ENCODE results near the gene ACSS2. TPM values are rescaled to one million over a fixed set of nuclear protein-coding genes. Genes with fewer than 3 reads are reported as not detected.

The ACSS2 gene
- total RNA-seq, 1 donor from 2014 or later = 53.2 TPM

DNA sequence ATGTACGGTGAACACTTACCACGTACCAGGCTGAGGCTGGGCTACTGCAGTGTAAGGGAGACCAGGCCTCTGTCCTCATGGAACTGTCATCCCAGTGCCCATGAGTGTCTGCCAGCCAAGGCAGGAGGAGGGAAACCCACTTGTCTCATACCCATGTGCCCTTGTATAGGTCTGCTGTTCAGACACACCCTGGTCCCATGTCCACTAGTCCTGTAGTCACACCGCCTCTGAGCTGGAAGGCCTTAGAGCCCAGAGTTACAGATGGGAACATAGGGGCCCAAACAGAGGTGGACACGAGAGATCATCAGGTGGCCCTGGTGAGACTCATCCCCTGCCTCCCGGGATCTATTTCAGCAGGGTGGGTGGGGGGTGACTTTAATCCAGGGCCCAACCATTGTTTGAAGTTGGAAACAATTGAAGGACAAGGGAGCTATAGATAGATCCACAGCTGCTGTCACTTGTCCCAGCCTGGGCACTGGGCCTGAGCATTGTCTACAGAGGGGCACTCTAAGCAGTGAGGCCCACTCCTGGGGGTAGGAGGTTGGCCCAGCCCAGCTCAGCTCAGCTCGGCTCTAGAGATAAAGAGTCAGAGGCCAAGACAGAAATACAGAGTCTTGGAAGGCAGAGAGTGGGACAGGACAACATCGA is 93.9 kb downstream of the ACSS2 start:
- H3K36me3 Mint-ChIP-seq (ENCODE audit: low read depth, unreplicated experiment) = no peaks in the 10 kb centered on the region
- peaks cover 8% of the 10 kb centered on the region for H3K27me3 Mint-ChIP-seq (ENCODE audit: unreplicated experiment)
- H3K27ac Mint-ChIP-seq (ENCODE audit: unreplicated experiment) = no peak overlapping the region
- DNase-seq (ENCODE audit: low spot score) = no peak
- H3K4me1 Mint-ChIP-seq (ENCODE audit: unreplicated experiment) = peaks cover 4% of the 10 kb centered on the region
- TF ChIP-seq, protein P1, sequence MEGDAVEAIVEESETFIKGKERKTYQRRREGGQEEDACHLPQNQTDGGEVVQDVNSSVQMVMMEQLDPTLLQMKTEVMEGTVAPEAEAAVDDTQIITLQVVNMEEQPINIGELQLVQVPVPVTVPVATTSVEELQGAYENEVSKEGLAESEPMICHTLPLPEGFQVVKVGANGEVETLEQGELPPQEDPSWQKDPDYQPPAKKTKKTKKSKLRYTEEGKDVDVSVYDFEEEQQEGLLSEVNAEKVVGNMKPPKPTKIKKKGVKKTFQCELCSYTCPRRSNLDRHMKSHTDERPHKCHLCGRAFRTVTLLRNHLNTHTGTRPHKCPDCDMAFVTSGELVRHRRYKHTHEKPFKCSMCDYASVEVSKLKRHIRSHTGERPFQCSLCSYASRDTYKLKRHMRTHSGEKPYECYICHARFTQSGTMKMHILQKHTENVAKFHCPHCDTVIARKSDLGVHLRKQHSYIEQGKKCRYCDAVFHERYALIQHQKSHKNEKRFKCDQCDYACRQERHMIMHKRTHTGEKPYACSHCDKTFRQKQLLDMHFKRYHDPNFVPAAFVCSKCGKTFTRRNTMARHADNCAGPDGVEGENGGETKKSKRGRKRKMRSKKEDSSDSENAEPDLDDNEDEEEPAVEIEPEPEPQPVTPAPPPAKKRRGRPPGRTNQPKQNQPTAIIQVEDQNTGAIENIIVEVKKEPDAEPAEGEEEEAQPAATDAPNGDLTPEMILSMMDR (IDR thresholded peaks at IDR 0.05; ENCODE audit: unreplicated experiment) = no peak
- H3K4me3 Mint-ChIP-seq (ENCODE audit: unreplicated experiment) = no peak overlapping the region
- no peaks in the 10 kb centered on the region for H3K9me3 Mint-ChIP-seq (ENCODE audit: unreplicated experiment)

DNA sequence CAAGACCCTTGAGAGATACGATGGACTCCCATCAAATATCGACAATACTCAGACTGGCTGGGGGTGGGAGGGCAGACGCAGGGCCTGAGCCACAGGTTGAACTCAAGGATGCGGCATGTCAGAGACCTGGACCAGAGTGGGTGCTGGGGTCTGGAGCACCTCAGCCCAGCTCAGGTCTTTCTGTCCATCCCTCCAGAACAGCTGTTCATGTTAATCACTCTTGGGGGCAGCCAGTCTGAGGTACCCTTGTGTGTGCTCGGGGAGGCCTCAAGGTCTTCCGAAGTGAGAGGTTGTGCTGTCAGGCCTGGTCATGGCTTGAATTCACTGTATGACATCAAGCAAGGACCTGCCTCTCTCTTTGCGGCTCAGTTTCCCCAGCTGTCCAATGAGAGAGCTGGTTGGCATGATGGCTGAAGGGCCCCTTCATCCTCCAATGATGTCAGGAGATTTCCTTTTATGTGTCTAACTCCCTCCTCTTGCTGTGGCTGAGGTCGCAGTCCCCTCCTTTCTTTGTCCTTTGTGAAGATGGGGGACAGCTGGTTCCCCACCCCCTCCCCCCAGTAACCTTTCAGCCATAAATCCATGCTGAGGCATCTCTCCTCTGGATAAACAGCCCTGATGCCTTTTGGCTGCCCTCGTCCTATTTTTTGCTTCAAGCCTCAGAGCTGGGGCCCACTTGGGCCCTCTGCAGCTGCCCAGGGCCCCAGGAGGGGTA is 94.6 kb downstream of the ACSS2 start:
- Mint-ChIP-seq H3K27me3 (ENCODE audit: unreplicated experiment) (peaks cover 6% of the 10 kb centered on the region), H3K4me3 (ENCODE audit: unreplicated experiment) (no peak overlapping the region), H3K9me3 (ENCODE audit: unreplicated experiment) (no peaks in the 10 kb centered on the region), H3K4me1 (ENCODE audit: unreplicated experiment) (peaks cover 4% of the 10 kb centered on the region), H3K27ac (ENCODE audit: unreplicated experiment) (no peak overlapping the region), H3K36me3 (ENCODE audit: low read depth, unreplicated experiment) (no peaks in the 10 kb centered on the region)
- TF ChIP-seq, protein P1 (IDR thresholded peaks at IDR 0.05; ENCODE audit: unreplicated experiment) = no peak
- DNase-seq (ENCODE audit: low spot score) = no peak

- Mint-ChIP-seq H3K4me3 (ENCODE audit: unreplicated experiment) (no peak overlapping the region), H3K27ac (ENCODE audit: unreplicated experiment) (no peak overlapping the region), H3K27me3 (ENCODE audit: unreplicated experiment) (peaks cover 6% of the 10 kb centered on the region), H3K36me3 (ENCODE audit: low read depth, unreplicated experiment) (no peaks in the 10 kb centered on the region), H3K9me3 (ENCODE audit: unreplicated experiment) (no peaks in the 10 kb centered on the region), H3K4me1 (ENCODE audit: unreplicated experiment) (peaks cover 4% of the 10 kb centered on the region)
- TF ChIP-seq, protein P1 (IDR thresholded peaks at IDR 0.05; ENCODE audit: unreplicated experiment) = no peak
- DNase-seq (ENCODE audit: low spot score) = no peak
Measured at GRCh38 chr20:34971561-34972235, 95.3 kb downstream of the ACSS2 start.

GRCh38 chr20:34974246-34974645 is 97.8 kb downstream of the ACSS2 start:
- DNase-seq (ENCODE audit: low spot score) = no peak
- no peaks in the 10 kb centered on the region for H3K36me3 Mint-ChIP-seq (ENCODE audit: low read depth, unreplicated experiment)

More at GRCh38 chr20:34974246-34974645, 97.8 kb downstream of the ACSS2 start:
- Mint-ChIP-seq H3K4me3 (ENCODE audit: unreplicated experiment) (no peak overlapping the region), H3K4me1 (ENCODE audit: unreplicated experiment) (peaks cover 9% of the 10 kb centered on the region), H3K9me3 (ENCODE audit: unreplicated experiment) (no peaks in the 10 kb centered on the region), H3K27ac (ENCODE audit: unreplicated experiment) (no peak overlapping the region), H3K27me3 (ENCODE audit: unreplicated experiment) (peaks cover 9% of the 10 kb centered on the region)
- TF ChIP-seq, protein P1 (IDR thresholded peaks at IDR 0.05; ENCODE audit: unreplicated experiment) = no peak
